HCT116 (cell line): ENCODE data around the gene SUV39H2. TPM values are rescaled to one million over a fixed set of nuclear protein-coding genes. Genes with fewer than 3 reads are reported as not detected.

Experiments used
- ATAC-seq: fragments of 200-7000 bp; cut with Tn5 transposase; 2 replicates; pipeline ENCODE4 v1.9.1; 2020; ENCODE audit warnings: mild to moderate bottlenecking, moderate library complexity
- BruUV-seq: library from RNA; stranded (reverse); fragments of 400-500 nt; replicated peaks from 2 replicates; lab custom pipeline; 2021; lab: Mats Ljungman, UMichigan
- CTCF ChIA-PET: fragments of 300-600 bp; sonication (Branson Sonifier 250); formaldehyde crosslinking; loops from one replicate; lab custom pipeline; 2021; ENCODE audit warnings: antibody characterized with exemption; lab: Charles Lee
- POLR2A ChIA-PET: fragments of 300-600, 350-600 bp; sonication (Branson Sonifier 250); formaldehyde crosslinking; loops from one replicate; lab custom pipeline; 2021; ENCODE audit warnings: antibody characterized with exemption; lab: Charles Lee
- RAD21 ChIA-PET, 2 experiments: fragments of 300-600 bp; sonication (Branson Sonifier 250); formaldehyde crosslinking; loops; one replicate each; lab custom pipeline; 2023; ENCODE audit warnings: low total read pairs in 2 of 2; ENCODE audit not compliant: uncharacterized antibody in 2 of 2, unreplicated experiment in 2 of 2, low non-redundant PET in 1 of 2; lab: Charles Lee
- DNase-seq: peaks from one replicate; pipeline ENCODE4 v3.0.0-alpha.2; 2010; ENCODE audit warnings: low read depth, low spot score
- H2AFZ ChIP-seq: fragments of 200-600 bp; shearing (Covaris generic), sonication (generic); 2 replicates; pipeline ENCODE4 v1.6.1; 2017; ENCODE audit warnings: low read depth, mixed run types, mixed read lengths, antibody characterized with exemption, low read length; ENCODE audit not compliant: poor library complexity, severe bottlenecking
- H3K27ac ChIP-seq: 2 replicates; pipeline ENCODE4 v1.5.1; 2012; ENCODE audit warnings: low read depth, low read length
- H3K27me3 ChIP-seq: fragments of 200-600 bp; sonication (generic); 2 replicates; pipeline ENCODE4 v1.6.1; 2016; ENCODE audit warnings: mixed run types, low read length, mixed read lengths; ENCODE audit not compliant: insufficient read depth
- H3K36me3 ChIP-seq, 2 experiments: fragments of 200-500 bp in 1 of 2; fragments of 200-600 bp in 1 of 2; sonication (Bioruptor generic) in 1 of 2; sonication (generic) in 1 of 2; 2 replicates each; pipeline versions ENCODE4 v1.5.1 to v1.6.1; 2014 to 2016; ENCODE audit warnings: low read length in 2 of 2, inconsistent platforms in 1 of 2, mixed read lengths in 1 of 2, mixed run types in 1 of 2; ENCODE audit not compliant: insufficient read depth in 2 of 2, control insufficient read depth in 1 of 2
- H3K4me1 ChIP-seq, 2 experiments: fragments of 200-600 bp in 1 of 2; sonication (generic) in 1 of 2; 2 replicates each; pipeline versions ENCODE4 v1.5.1 to v1.6.1; 2012 to 2017; ENCODE audit warnings: low read length in 2 of 2, inconsistent platforms in 1 of 2, mild to moderate bottlenecking in 1 of 2, mixed read lengths in 1 of 2, mixed run types in 1 of 2, moderate library complexity in 1 of 2; ENCODE audit not compliant: insufficient read depth in 2 of 2, control insufficient read depth in 1 of 2
- H3K4me2 ChIP-seq: fragments of 200-600 bp; sonication (generic); 2 replicates; pipeline ENCODE4 v1.6.1; 2017; ENCODE audit warnings: mixed run types, low read length, mixed read lengths
- H3K4me3 ChIP-seq, 2 experiments: fragments of 200-600 bp in 1 of 2; sonication (generic) in 1 of 2; replicated peaks in 1 of 2; 2 replicates each; pipeline ENCODE4 v1.5.1; 2011 to 2016; ENCODE audit warnings: low read length in 2 of 2, control low read depth in 1 of 2, low read depth in 1 of 2, mild to moderate bottlenecking in 1 of 2, mixed read lengths in 1 of 2, mixed run types in 1 of 2
- H3K79me2 ChIP-seq: fragments of 200-600 bp; sonication (generic); 2 replicates; pipeline ENCODE4 v1.6.1; 2017; ENCODE audit warnings: mild to moderate bottlenecking, mixed run types, low read length, moderate library complexity, mixed read lengths; ENCODE audit not compliant: insufficient read depth
- H3K9ac ChIP-seq: fragments of 200-600 bp; sonication (generic); 2 replicates; pipeline ENCODE4 v1.6.1; 2016; ENCODE audit warnings: low read length, mixed read lengths
- H3K9me2 ChIP-seq: fragments of 200-600 bp; sonication (generic), shearing (Covaris generic); 2 replicates; pipeline ENCODE4 v1.6.1; 2017; ENCODE audit warnings: mixed run types, mild to moderate bottlenecking, moderate library complexity; ENCODE audit not compliant: insufficient read depth
- H3K9me3 ChIP-seq, 2 experiments: fragments of 200-500 bp in 1 of 2; fragments of 200-600 bp in 1 of 2; sonication (Bioruptor generic) in 1 of 2; sonication (generic) in 1 of 2; 2 replicates each; pipeline ENCODE4 v1.6.1; 2014 to 2017; ENCODE audit warnings: low read length in 2 of 2, mixed read lengths in 2 of 2, inconsistent platforms in 1 of 2, low read depth in 1 of 2, mild to moderate bottlenecking in 1 of 2, mixed run types in 1 of 2, moderate library complexity in 1 of 2; ENCODE audit not compliant: control insufficient read depth in 1 of 2, insufficient read depth in 1 of 2
- H4K20me1 ChIP-seq: fragments of 200-600 bp; sonication (generic), shearing (Covaris generic); 2 replicates; pipeline ENCODE4 v1.6.1; 2017; ENCODE audit warnings: mixed run types, mild to moderate bottlenecking, moderate library complexity; ENCODE audit not compliant: insufficient read depth
- EGR1 ChIP-seq: IDR thresholded peaks from 2 replicates; pipeline ENCODE4 v1.6.1; 2012; ENCODE audit warnings: low read depth
- FOSL1 ChIP-seq: IDR thresholded peaks from 2 replicates; pipeline ENCODE4 v1.6.1; 2012; ENCODE audit warnings: low read depth
- JUND ChIP-seq: IDR thresholded peaks from 2 replicates; pipeline ENCODE4 v1.6.1; 2012
- POLR2AphosphoS5 ChIP-seq: IDR thresholded peaks from 2 replicates; pipeline ENCODE4 v1.6.1; 2011; ENCODE audit warnings: mild to moderate bottlenecking, low read depth, low read length, moderate library complexity
- RAD21 ChIP-seq: IDR thresholded peaks from 2 replicates; pipeline ENCODE4 v1.6.1; 2012; ENCODE audit warnings: low read depth, mild to moderate bottlenecking
- REST ChIP-seq: IDR thresholded peaks from 2 replicates; pipeline ENCODE4 v1.6.1; 2012; ENCODE audit warnings: low read depth
- SRF ChIP-seq: IDR thresholded peaks from 2 replicates; pipeline ENCODE4 v1.6.1; 2012; ENCODE audit warnings: low read depth
- TCF7L2 ChIP-seq: IDR thresholded peaks from 2 replicates; pipeline ENCODE4 v1.7.0; 2011; ENCODE audit warnings: borderline replicate concordance, inconsistent platforms; ENCODE audit not compliant: insufficient read depth, insufficient read length; ENCODE audit errors: extremely low read depth
- ZFX ChIP-seq: fragments of 450-650 bp; IDR thresholded peaks from 2 replicates; pipeline ENCODE4 v1.6.1; 2017
- ZNF274 ChIP-seq: fragments of 200-500 bp; sonication (Bioruptor generic); IDR thresholded peaks from 2 replicates; pipeline ENCODE4 v1.6.1; 2014; ENCODE audit warnings: mild to moderate bottlenecking, low read depth, low read length, inconsistent platforms
- intact Hi-C: fragments of 100-400 bp; cut with micrococcal nuclease; formaldehyde crosslinking; loops from 2 replicates; pipeline ENCODE4 v1.10.0; 2022
- total RNA-seq: library from RNA; stranded (reverse); gene quantifications from one replicate; pipeline ENCODE4 v1.2.1, GENCODE V29; 2021; ENCODE audit not compliant: unreplicated experiment
- TF ChIP-seq, protein P1 (sequence below): IDR thresholded peaks from 2 replicates; pipeline ENCODE4 v1.6.1; 2012

Gene SUV39H2
- total RNA-seq, 1 experiment from 2014 or later = 26.6 TPM

DNA sequence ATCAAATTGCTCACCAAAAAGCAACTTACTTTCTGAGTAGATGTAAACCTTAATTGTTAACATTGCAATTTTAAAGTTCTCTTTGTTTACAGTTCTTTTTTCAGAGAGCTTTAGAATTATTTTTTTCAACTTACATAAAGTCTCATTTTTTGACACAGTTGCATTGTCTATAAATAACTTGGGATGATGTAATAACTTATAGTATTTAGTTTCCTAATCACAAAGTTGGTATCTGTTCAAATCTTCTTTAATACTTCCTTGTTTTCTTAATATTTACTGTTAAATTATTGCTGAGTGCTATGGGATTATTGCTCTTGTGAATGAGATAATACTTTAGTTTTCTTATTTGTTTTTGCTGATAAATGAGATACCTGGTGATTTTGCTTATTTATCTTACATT lies 18.9 kb upstream of the SUV39H2 start:
- H3K9ac ChIP-seq = no peak overlapping the region
- DNase-seq (no peak), ATAC-seq (no peak)
- no peak overlapping the region for H3K4me3 ChIP-seq
- no peaks in the 10 kb centered on the region for H3K27me3 ChIP-seq
- ChIA-PET POLR2A (no interaction called here), CTCF (no interaction called here), RAD21 (no interaction called here)
- H2AFZ ChIP-seq = no peak overlapping the region
- intact Hi-C loops = no loop called here
- H4K20me1 ChIP-seq = no peaks in the 10 kb centered on the region
- TF ChIP-seq, protein P1, sequence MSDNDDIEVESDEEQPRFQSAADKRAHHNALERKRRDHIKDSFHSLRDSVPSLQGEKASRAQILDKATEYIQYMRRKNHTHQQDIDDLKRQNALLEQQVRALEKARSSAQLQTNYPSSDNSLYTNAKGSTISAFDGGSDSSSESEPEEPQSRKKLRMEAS = no peak
- TF ChIP-seq REST (no peak), POLR2AphosphoS5 (no peak), JUND (no peak), ZNF274 (no peak), FOSL1 (no peak), EGR1 (no peak), TCF7L2 (no peak), SRF (no peak), ZFX (no peak), RAD21 (no peak)
- no peak overlapping the region for H3K4me2 ChIP-seq
- H3K9me3 ChIP-seq = no peaks in the 10 kb centered on the region
- H3K36me3 ChIP-seq = peaks cover 0 to 8% of the 10 kb centered on the region in 2 experiments; a peak in 2 of 4 replicates
- no TSS peak for BruUV-seq
- H3K9me2 ChIP-seq = no peaks in the 10 kb centered on the region
- no peaks in the 10 kb centered on the region for H3K4me1 ChIP-seq
- H3K27ac ChIP-seq = no peak overlapping the region
- H3K79me2 ChIP-seq = no peaks in the 10 kb centered on the region; the same call in 1 of the 2 replicates
